PC-9 (cell line): ENCODE data around the gene DCAKD. TPM values are rescaled to one million over a fixed set of nuclear protein-coding genes. Genes with fewer than 3 reads are reported as not detected.

ENCODE experiments used
- BruUV-seq: library from RNA; stranded (reverse); fragments of 400-500 nt; replicated peaks from 2 replicates; lab custom pipeline; 2021; lab: Mats Ljungman, UMichigan
- CTCF ChIA-PET: fragments of 300-600 bp; sonication (Branson Sonifier 250); formaldehyde crosslinking; loops from one replicate; lab custom pipeline; 2022; ENCODE audit warnings: antibody characterized with exemption; lab: Charles Lee
- POLR2A ChIA-PET: fragments of 300-600 bp; sonication (Branson Sonifier 250); formaldehyde crosslinking; loops from one replicate; lab custom pipeline; 2022; ENCODE audit warnings: antibody characterized with exemption; ENCODE audit not compliant: unreplicated experiment; lab: Charles Lee
- DNase-seq, 2 experiments: peaks; one replicate each; pipeline versions ENCODE4 v3.0.0 to v3.0.0-alpha.2; 2015 to 2022; ENCODE audit warnings: mixed read lengths in 1 of 2
- H2AFZ ChIP-seq: fragments of 200-600 bp; sonication (generic); 2 replicates; pipeline ENCODE4 v1.8.1; 2017; ENCODE audit warnings: antibody characterized with exemption
- H3F3A ChIP-seq: fragments of 200-600 bp; sonication (generic); 2 replicates; pipeline ENCODE4 v1.8.1; 2017; ENCODE audit warnings: antibody characterized with exemption, mild to moderate bottlenecking, low read depth; ENCODE audit not compliant: insufficient read depth
- H3K27ac ChIP-seq: fragments of 200-600 bp; sonication (generic); 2 replicates; pipeline ENCODE4 v1.6.1; 2016; ENCODE audit warnings: mixed run types
- H3K27me3 ChIP-seq: fragments of 200-600 bp; sonication (generic); 2 replicates; pipeline ENCODE4 v1.6.1; 2016; ENCODE audit warnings: low read depth, mixed run types; ENCODE audit not compliant: insufficient read depth
- H3K36me3 ChIP-seq: fragments of 200-600 bp; sonication (generic); 2 replicates; pipeline ENCODE4 v1.6.1; 2016; ENCODE audit warnings: low read depth, mixed run types
- H3K4me1 ChIP-seq: fragments of 200-600 bp; sonication (generic); replicated peaks from 2 replicates; pipeline ENCODE4 v1.6.1; 2016; ENCODE audit warnings: mixed run types; ENCODE audit not compliant: insufficient read depth
- H3K4me2 ChIP-seq: fragments of 200-600 bp; sonication (generic); 2 replicates; pipeline ENCODE4 v1.6.1; 2017; ENCODE audit warnings: mixed run types
- H3K4me3 ChIP-seq: fragments of 200-600 bp; sonication (generic); 2 replicates; pipeline ENCODE4 v1.6.1; 2016; ENCODE audit warnings: mixed run types
- H3K79me2 ChIP-seq: fragments of 200-600 bp; sonication (generic); 2 replicates; pipeline ENCODE4 v1.6.1; 2017; ENCODE audit warnings: low read depth, mixed run types
- H3K9me2 ChIP-seq: fragments of 200-600 bp; sonication (generic); 2 replicates; pipeline ENCODE4 v1.8.1; 2017; ENCODE audit warnings: mild to moderate bottlenecking; ENCODE audit not compliant: insufficient read depth
- H3K9me3 ChIP-seq: fragments of 200-600 bp; sonication (generic); 2 replicates; pipeline ENCODE4 v1.8.1; 2016; ENCODE audit warnings: low read depth; ENCODE audit not compliant: insufficient read depth
- H4K20me1 ChIP-seq: fragments of 200-600 bp; sonication (generic); 2 replicates; pipeline ENCODE4 v1.8.1; 2017; ENCODE audit not compliant: insufficient read depth
- EZH2 ChIP-seq: fragments of 200-600 bp; sonication (generic); IDR thresholded peaks from 2 replicates; pipeline ENCODE4 v1.8.0; 2017; ENCODE audit warnings: antibody characterized with exemption, low read depth
- intact Hi-C: fragments of 100-400 bp; cut with micrococcal nuclease; formaldehyde crosslinking; loops from one replicate; pipeline ENCODE4 v1.10.0; 2022; ENCODE audit not compliant: unreplicated experiment
- total RNA-seq: library from RNA; stranded (reverse); gene quantifications from 2 replicates; pipeline ENCODE4 v1.2.3, GENCODE V29; 2021
- TF ChIP-seq, protein P1 (sequence below): fragments of 200-600 bp; sonication (generic); conservative IDR thresholded peaks from 2 replicates; pipeline ENCODE4 v1.6.1; 2017; ENCODE audit warnings: mixed run types, antibody characterized with exemption, mild to moderate bottlenecking, moderate library complexity

DCAKD gene
- total RNA-seq, 1 experiment from 2014 or later: 68.8 TPM

DNA sequence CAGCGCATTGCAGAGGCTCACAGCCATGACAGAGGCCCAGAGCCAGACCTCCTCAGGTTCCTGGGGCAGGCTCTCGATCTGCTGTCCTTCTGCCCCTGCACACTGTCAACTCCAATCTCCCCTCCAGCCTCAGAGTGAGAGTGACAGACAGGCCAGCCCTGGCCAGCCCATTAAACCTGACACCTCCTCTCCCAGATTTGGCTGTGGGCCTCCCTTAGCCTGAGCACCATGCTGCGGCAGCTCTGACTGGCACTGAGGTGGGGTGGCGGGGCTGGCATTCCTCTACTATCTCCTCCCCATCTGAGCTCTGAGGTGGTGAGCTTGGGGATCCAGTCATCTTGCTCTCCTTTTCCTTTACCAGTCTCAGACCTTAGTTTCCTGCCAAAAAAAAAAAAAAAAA is 67.9 kb downstream of the DCAKD start:
- Histone ChIP-seq H3K4me3 (no peak overlapping the region), H3K4me1 (peaks cover 19% of the 10 kb centered on the region), H3K9me2 (no peaks in the 10 kb centered on the region), H3K4me2 (no peak overlapping the region), H3K27me3 (peaks cover 3% of the 10 kb centered on the region; the same call in 1 of the 2 replicates), H3F3A (peaks cover 13% of the 10 kb centered on the region), H3K79me2 (no peaks in the 10 kb centered on the region), H3K9me3 (no peaks in the 10 kb centered on the region), H3K36me3 (no peaks in the 10 kb centered on the region), H4K20me1 (no peaks in the 10 kb centered on the region), H3K27ac (no peak overlapping the region), H2AFZ (no peak overlapping the region)
- TF ChIP-seq, protein P1, sequence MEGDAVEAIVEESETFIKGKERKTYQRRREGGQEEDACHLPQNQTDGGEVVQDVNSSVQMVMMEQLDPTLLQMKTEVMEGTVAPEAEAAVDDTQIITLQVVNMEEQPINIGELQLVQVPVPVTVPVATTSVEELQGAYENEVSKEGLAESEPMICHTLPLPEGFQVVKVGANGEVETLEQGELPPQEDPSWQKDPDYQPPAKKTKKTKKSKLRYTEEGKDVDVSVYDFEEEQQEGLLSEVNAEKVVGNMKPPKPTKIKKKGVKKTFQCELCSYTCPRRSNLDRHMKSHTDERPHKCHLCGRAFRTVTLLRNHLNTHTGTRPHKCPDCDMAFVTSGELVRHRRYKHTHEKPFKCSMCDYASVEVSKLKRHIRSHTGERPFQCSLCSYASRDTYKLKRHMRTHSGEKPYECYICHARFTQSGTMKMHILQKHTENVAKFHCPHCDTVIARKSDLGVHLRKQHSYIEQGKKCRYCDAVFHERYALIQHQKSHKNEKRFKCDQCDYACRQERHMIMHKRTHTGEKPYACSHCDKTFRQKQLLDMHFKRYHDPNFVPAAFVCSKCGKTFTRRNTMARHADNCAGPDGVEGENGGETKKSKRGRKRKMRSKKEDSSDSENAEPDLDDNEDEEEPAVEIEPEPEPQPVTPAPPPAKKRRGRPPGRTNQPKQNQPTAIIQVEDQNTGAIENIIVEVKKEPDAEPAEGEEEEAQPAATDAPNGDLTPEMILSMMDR: no peak
- no peak for TF ChIP-seq EZH2
- peak in 1 of 2 experiments; percentile 55 for DNase-seq
- no TSS peak for BruUV-seq
- intact Hi-C loops: no loop called here
- ChIA-PET POLR2A (interaction anchor here (0.6 kb wide), 1 partner anchor 78 kb away, joined by 5 read pairs; no protein-coding TSS in a partner anchor), CTCF (interaction anchor here (0.5 to 1.0 kb wide), 2 partner anchors 18 to 23 kb away, joined by 10 to 15 read pairs; no protein-coding TSS in a partner anchor)

DNA sequence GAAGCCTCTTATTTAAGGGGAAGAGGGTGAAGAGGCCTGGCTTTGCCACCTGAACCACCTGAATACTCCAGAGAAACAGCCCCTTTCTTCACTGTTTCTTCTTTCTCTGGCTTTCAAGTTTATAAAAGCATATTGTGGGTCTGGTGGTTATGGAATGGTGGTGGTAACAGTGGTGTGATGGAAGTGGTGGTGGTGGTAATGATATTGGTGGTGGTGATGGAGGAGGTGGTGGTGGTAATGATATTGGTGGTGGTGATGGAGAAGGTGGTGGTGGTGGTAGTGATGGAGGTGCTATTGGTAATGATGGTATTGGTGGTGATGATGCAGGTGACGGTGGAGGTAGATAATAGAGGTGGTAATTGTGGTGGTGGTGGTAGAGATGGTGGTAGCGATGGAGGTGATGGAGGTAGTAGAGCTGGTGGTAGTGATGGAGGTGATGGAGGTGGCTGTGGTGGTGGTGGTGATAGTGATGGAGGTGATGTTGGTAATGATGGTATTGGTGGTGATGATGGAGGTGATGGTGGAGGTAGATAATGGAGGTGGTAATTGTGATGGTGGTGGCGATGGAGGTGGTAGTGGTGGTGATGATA is 69.2 kb downstream of the DCAKD start:
- intact Hi-C loops: no loop called here
- Histone ChIP-seq H3K27me3 (peaks cover 3% of the 10 kb centered on the region; the same call in 1 of the 2 replicates), H3K9me2 (no peaks in the 10 kb centered on the region), H3K9me3 (no peaks in the 10 kb centered on the region), H3K4me1 (peaks cover 19% of the 10 kb centered on the region), H3K79me2 (no peaks in the 10 kb centered on the region), H2AFZ (no peak overlapping the region), H3F3A (peaks cover 13% of the 10 kb centered on the region), H3K27ac (0 out of 2 replicates have a peak overlapping the region, but pooled peaks have one; percentile 92), H4K20me1 (no peaks in the 10 kb centered on the region), H3K36me3 (no peaks in the 10 kb centered on the region), H3K4me2 (peak overlapping the region; percentile 87; the same call in 1 of the 2 replicates), H3K4me3 (peak overlapping the region; percentile 55; the same call in 1 of the 2 replicates)
- CTCF ChIA-PET: interaction anchor here (0.6 to 0.7 kb wide), 2 partner anchors 82 to 169 kb away, joined by 4 to 14 read pairs; no protein-coding TSS in a partner anchor
- TF ChIP-seq, protein P1: no peak
- TF ChIP-seq EZH2: no peak
- no TSS peak for BruUV-seq
- POLR2A ChIA-PET: interaction anchor here (0.6 kb wide), 1 partner anchor 26 kb away, joined by 3 read pairs; no protein-coding TSS in a partner anchor
- no peak for DNase-seq

DNA sequence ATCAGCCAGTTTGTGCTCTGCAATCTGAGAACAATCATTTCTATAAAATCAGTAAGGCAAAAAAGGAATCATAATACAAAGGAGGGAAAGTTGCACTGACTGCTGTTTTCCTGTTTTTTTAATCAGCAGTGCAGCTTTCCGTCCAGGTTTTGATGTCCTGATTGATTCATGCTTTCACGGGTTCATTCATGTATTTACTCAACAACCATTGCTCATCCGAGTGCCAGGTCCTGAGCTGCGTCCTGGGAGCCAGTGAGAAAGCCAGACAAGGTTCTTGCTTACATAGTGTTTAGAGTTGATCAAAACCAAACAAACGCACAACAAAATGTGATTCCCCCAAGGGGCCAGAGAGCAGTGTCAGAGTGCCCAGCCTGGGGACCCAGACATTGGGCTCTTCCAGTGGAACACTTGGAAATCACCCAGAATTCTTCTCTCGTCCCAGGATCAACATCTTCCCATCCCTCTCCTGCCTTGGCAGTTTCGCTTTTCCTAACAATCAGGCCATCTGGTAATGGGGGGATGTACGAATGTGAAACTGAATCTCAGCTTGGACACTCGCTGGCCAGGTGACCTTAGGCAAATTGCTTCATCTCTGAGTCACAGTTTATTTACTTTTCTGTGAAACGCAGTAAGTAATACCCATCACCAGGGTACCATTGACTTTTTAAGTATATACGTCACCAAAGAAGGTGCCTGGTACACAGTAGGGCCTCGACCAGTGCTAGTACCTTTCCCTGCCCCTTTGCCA is 70.0 kb downstream of the DCAKD start:
- TF ChIP-seq, protein P1: no peak
- TF ChIP-seq EZH2: no peak
- DNase-seq: peak; percentile 48 to 88
- POLR2A ChIA-PET: interaction anchor here (0.6 kb wide), 1 partner anchor 13 kb away, joined by 7 read pairs; the partner anchor contains the start of gene C1QL1
- Histone ChIP-seq H3K9me2 (no peaks in the 10 kb centered on the region), H3K4me1 (peaks cover 19% of the 10 kb centered on the region), H3K4me2 (peak overlapping the region; percentile 87), H3K9me3 (no peaks in the 10 kb centered on the region), H2AFZ (peak overlapping the region; percentile 76; the same call in 1 of the 2 replicates), H3F3A (peaks cover 13% of the 10 kb centered on the region), H3K36me3 (no peaks in the 10 kb centered on the region), H3K27ac (peak overlapping the region; percentile 92), H3K4me3 (peak overlapping the region; percentile 55; the same call in 1 of the 2 replicates), H3K79me2 (no peaks in the 10 kb centered on the region), H3K27me3 (peaks cover 3% of the 10 kb centered on the region; the same call in 1 of the 2 replicates), H4K20me1 (no peaks in the 10 kb centered on the region)
- intact Hi-C loops: loop anchor here (2.0 kb wide), 1 partner anchor 35 kb away; the partner anchor contains the start of gene KIF18B
- no TSS peak for BruUV-seq
- CTCF ChIA-PET: interaction anchor here (0.7 kb wide), 1 partner anchor 81 kb away, joined by 4 read pairs; no protein-coding TSS in a partner anchor
